HG03280 (cell line): ENCODE measurements around the gene ARMC12.
"Not testable (repeated sequence)": the region's sequence is repeated elsewhere in the genome, so short reads cannot be mapped to it uniquely, and the experiment has no call there.

ENCODE experiments used
- ATAC-seq: cut with Tn5 transposase; IDR thresholded peaks from one replicate; pipeline ENCODE4 v1.9.1; 2021; ENCODE audit warnings: mild to moderate bottlenecking, moderate library complexity; ENCODE audit not compliant: unreplicated experiment

The ARMC12 gene

GRCh38 chr6:35736982-35737412 is at the start of gene ARMC12:
TSS of gene ARMC12 (plus strand) at chr6:35737032. CDS start at chr6:35737109, 77 bp downstream.
- ATAC-seq: no peak

- ATAC-seq: peak; percentile 41
These were observed 48.9 kb upstream of the ARMC12 start for GRCh38 chr6:35687658-35688604.

- peak; percentile 89 for ATAC-seq
These were observed 48.1 kb upstream of the ARMC12 start, which contains the start of gene FKBP5 for GRCh38 chr6:35688605-35689322. TSS of gene FKBP5 (minus strand) at chr6:35688915. CDS start at chr6:35642824, 46,091 bp downstream.

- not testable (repeated sequence) for ATAC-seq
These were observed 46.8 kb upstream of the ARMC12 start for GRCh38 chr6:35690006-35690405.

GRCh38 chr6:35690484-35690883 is 46.3 kb upstream of the ARMC12 start:
- ATAC-seq: no peak

- ATAC-seq: no peak
These were observed 45.6 kb upstream of the ARMC12 start for GRCh38 chr6:35691027-35691824.

GRCh38 chr6:35694462-35694861 is 42.4 kb upstream of the ARMC12 start:
- no peak for ATAC-seq

- ATAC-seq: not testable (repeated sequence)
These were observed 38.4 kb upstream of the ARMC12 start for GRCh38 chr6:35698430-35698829.

GRCh38 chr6:35698858-35699257 is 38.0 kb upstream of the ARMC12 start:
- no peak for ATAC-seq

- ATAC-seq: no peak
These were observed 33.3 kb upstream of the ARMC12 start for GRCh38 chr6:35703554-35703953.

- ATAC-seq: no peak
These were observed 30.4 kb upstream of the ARMC12 start for GRCh38 chr6:35706468-35706867.

GRCh38 chr6:35707714-35708407 is 29.0 kb upstream of the ARMC12 start:
- no peak for ATAC-seq

- ATAC-seq: no peak
These were observed 28.2 kb upstream of the ARMC12 start for GRCh38 chr6:35708585-35708984.

GRCh38 chr6:35710241-35710847 is 26.5 kb upstream of the ARMC12 start:
- no peak for ATAC-seq

- no peak for ATAC-seq
These were observed 25.1 kb upstream of the ARMC12 start for GRCh38 chr6:35711731-35712130.

- ATAC-seq: no peak
These were observed 23.6 kb upstream of the ARMC12 start for GRCh38 chr6:35713006-35713767.

GRCh38 chr6:35716798-35717197 is 20.0 kb upstream of the ARMC12 start:
- ATAC-seq: no peak

GRCh38 chr6:35717449-35718374 is 19.1 kb upstream of the ARMC12 start:
- ATAC-seq: no peak
